ENCODE measurements around the gene SLC16A2.

- TF ChIP-seq, protein P1, sequence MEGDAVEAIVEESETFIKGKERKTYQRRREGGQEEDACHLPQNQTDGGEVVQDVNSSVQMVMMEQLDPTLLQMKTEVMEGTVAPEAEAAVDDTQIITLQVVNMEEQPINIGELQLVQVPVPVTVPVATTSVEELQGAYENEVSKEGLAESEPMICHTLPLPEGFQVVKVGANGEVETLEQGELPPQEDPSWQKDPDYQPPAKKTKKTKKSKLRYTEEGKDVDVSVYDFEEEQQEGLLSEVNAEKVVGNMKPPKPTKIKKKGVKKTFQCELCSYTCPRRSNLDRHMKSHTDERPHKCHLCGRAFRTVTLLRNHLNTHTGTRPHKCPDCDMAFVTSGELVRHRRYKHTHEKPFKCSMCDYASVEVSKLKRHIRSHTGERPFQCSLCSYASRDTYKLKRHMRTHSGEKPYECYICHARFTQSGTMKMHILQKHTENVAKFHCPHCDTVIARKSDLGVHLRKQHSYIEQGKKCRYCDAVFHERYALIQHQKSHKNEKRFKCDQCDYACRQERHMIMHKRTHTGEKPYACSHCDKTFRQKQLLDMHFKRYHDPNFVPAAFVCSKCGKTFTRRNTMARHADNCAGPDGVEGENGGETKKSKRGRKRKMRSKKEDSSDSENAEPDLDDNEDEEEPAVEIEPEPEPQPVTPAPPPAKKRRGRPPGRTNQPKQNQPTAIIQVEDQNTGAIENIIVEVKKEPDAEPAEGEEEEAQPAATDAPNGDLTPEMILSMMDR (IDR thresholded peaks at IDR 0.05; ENCODE audit: low read depth, low read length) = no peak
- no peak for TF ChIP-seq EZH2phosphoT487 (IDR thresholded peaks at IDR 0.05; ENCODE audit: low read depth)
Observed at GRCh38 chrX:74446876-74447275, 25.6 kb downstream of the SLC16A2 start.

Data from OCI-LY3 (cell line).